NCI-H526 (cell line): ENCODE results near the gene ATP2A2.
"Not testable (repeated sequence)": the region's sequence is repeated elsewhere in the genome, so short reads cannot be mapped to it uniquely, and the experiment has no call there.

ENCODE experiments used
- DNase-seq, 2 experiments: peaks; one replicate each; lab custom pipeline; 2025; lab: John Stamatoyannopoulos, UW

The ATP2A2 gene

GRCh38 chr12:110280779-110281548 lies at the start of gene ATP2A2:
Gene ATP2A2, plus strand, starts transcription at chr12:110281247. Its CDS starts 543 bp downstream, at chr12:110281790.
- peak; percentile 78 to 96 for DNase-seq

- DNase-seq = peak; percentile 17 to 28
Measured at GRCh38 chr12:110233212-110233903, 47.7 kb upstream of the ATP2A2 start.

- peak; percentile 6 to 16 for DNase-seq
Measured at GRCh38 chr12:110234331-110234751, 46.7 kb upstream of the ATP2A2 start.

- no peak for DNase-seq
Measured at GRCh38 chr12:110234755-110235154, 46.3 kb upstream of the ATP2A2 start.

GRCh38 chr12:110235383-110235782 lies 45.7 kb upstream of the ATP2A2 start:
- no peak for DNase-seq

GRCh38 chr12:110243227-110243626 lies 37.8 kb upstream of the ATP2A2 start:
- no peak for DNase-seq

GRCh38 chr12:110244372-110244771 lies 36.7 kb upstream of the ATP2A2 start:
- DNase-seq = peak; percentile 50 to 59

GRCh38 chr12:110244829-110245228 lies 36.2 kb upstream of the ATP2A2 start:
- peak; percentile 63 to 70 for DNase-seq

GRCh38 chr12:110245369-110245772 lies 35.7 kb upstream of the ATP2A2 start:
- DNase-seq = peak; percentile 41 to 76

GRCh38 chr12:110246636-110247339 lies 34.3 kb upstream of the ATP2A2 start:
- DNase-seq = no peak

GRCh38 chr12:110247340-110248095 lies 33.5 kb upstream of the ATP2A2 start:
- DNase-seq = peak; percentile 20 to 50

GRCh38 chr12:110248096-110248447 lies 33.0 kb upstream of the ATP2A2 start:
- no peak for DNase-seq

GRCh38 chr12:110249105-110249504 lies 31.9 kb upstream of the ATP2A2 start:
- DNase-seq = no peak

- DNase-seq = no peak
Measured at GRCh38 chr12:110249716-110250225, 31.3 kb upstream of the ATP2A2 start.

- DNase-seq = no peak
Measured at GRCh38 chr12:110251381-110251780, 29.7 kb upstream of the ATP2A2 start.

GRCh38 chr12:110252716-110253115 lies 28.3 kb upstream of the ATP2A2 start:
- DNase-seq = no peak

- DNase-seq = no peak
Measured at GRCh38 chr12:110253176-110253575, 27.9 kb upstream of the ATP2A2 start.

- no peak for DNase-seq
Measured at GRCh38 chr12:110254971-110255540, 26.0 kb upstream of the ATP2A2 start.

- not testable (repeated sequence) for DNase-seq
Measured at GRCh38 chr12:110255890-110256456, 25.1 kb upstream of the ATP2A2 start.

- no peak for DNase-seq
Measured at GRCh38 chr12:110256780-110257431, 24.1 kb upstream of the ATP2A2 start.

- no peak for DNase-seq
Measured at GRCh38 chr12:110258466-110258865, 22.6 kb upstream of the ATP2A2 start.
